Prostate gland (tissue), 2 donors: ENCODE data around the gene NAGA. TPM values are rescaled to one million over a fixed set of nuclear protein-coding genes. Genes with fewer than 3 reads are reported as not detected.
A peak's percentile ranks its signal among the peaks of the same experiment; 100 is the strongest.

Experiments
- DNase-seq: peaks from one replicate; pipeline ENCODE4 v3.0.0-alpha.2; 2019; ENCODE audit warnings: low spot score
- H3K27ac ChIP-seq, 2 donors: fragments of 200-600 bp; sonication (generic); 2 replicates each; pipeline ENCODE4 v1.5.1; 2017 to 2019
- H3K27me3 ChIP-seq: fragments of 200-600 bp; sonication (generic); replicated peaks from 2 replicates; pipeline ENCODE4 v1.5.1; 2019; ENCODE audit not compliant: insufficient read depth
- H3K36me3 ChIP-seq, 2 donors: fragments of 200-600 bp; sonication (generic); 1 replicate in 1 of 2; 2 replicates in 1 of 2; pipeline versions ENCODE4 v1.5.1 to v1.8.1; 2017 to 2019
- H3K4me1 ChIP-seq: fragments of 200-600 bp; sonication (generic); replicated peaks from 2 replicates; pipeline ENCODE4 v1.5.1; 2019
- H3K4me3 ChIP-seq, 2 donors: fragments of 200-600 bp; sonication (generic); 2 replicates each; pipeline ENCODE4 v1.5.1; 2017 to 2019
- H3K9me3 ChIP-seq: fragments of 200-600 bp; sonication (generic); 2 replicates; pipeline ENCODE4 v1.5.1; 2017
- CTCF ChIP-seq, 4 experiments: fragments of 200-600 bp in 2 of 4; fragments of 450-650 bp in 2 of 4; sonication (generic) in 2 of 4; IDR thresholded peaks; 1 replicate in 3 of 4; 2 replicates in 1 of 4; pipeline ENCODE4 v1.5.1; 2016 to 2019; ENCODE audit warnings: antibody characterized with exemption in 4 of 4, mild to moderate bottlenecking in 2 of 4, moderate library complexity in 2 of 4
- POLR2A ChIP-seq: fragments of 450-650 bp; IDR thresholded peaks from one replicate; pipeline ENCODE4 v1.6.1; 2016; ENCODE audit warnings: antibody characterized with exemption, mild to moderate bottlenecking
- POLR2AphosphoS5 ChIP-seq: sonication (generic); formaldehyde crosslinking; IDR thresholded peaks from one replicate; pipeline ENCODE4 v1.6.1; 2017; ENCODE audit warnings: antibody characterized with exemption
- WGBS: methylation state at CpG from one replicate; pipeline ENCODE4 v1.1.5; 2018; 5-methylcytosine and 5-hydroxymethylcytosine counted together
- intact Hi-C: fragments of 100-400 bp; cut with DNase I; formaldehyde crosslinking; loops from one replicate; pipeline ENCODE4 v1.14.2; 2022
- total RNA-seq, 2 donors: library from RNA; depleted of rRNA; stranded (reverse); fragments of >200 nt; gene quantifications; one replicate each; pipeline ENCODE4 v1.1.0, GENCODE V29; 2016

Gene NAGA
- total RNA-seq, 2 donors from 2014 or later = 41.5 to 47.1 TPM

- DNase-seq = no peak
- H3K27ac ChIP-seq = peak overlapping the region in 1 of 2 donors; percentile 99
- no peaks in the 10 kb centered on the region for H3K27me3 ChIP-seq
- no peaks in the 10 kb centered on the region for H3K36me3 ChIP-seq
- TF ChIP-seq POLR2A (no peak), POLR2AphosphoS5 (no peak), CTCF (IDR thresholded peaks at IDR 0.05) (no peak)
- no peak overlapping the region for H3K4me3 ChIP-seq
- H3K9me3 ChIP-seq = no peaks in the 10 kb centered on the region
- intact Hi-C loops = no loop called here
- WGBS = 86% methylated on average over 20 of the region's 20 CpGs
- peaks cover 13% of the 10 kb centered on the region for H3K4me1 ChIP-seq
These were observed 6.3 kb upstream of the NAGA start for GRCh38 chr22:42076764-42077485.

- intact Hi-C loops = no loop called here
- Histone ChIP-seq H3K9me3 (no peaks in the 10 kb centered on the region), H3K4me1 (peaks cover 16% of the 10 kb centered on the region), H3K36me3 (no peaks in the 10 kb centered on the region), H3K27ac (peak overlapping the region; percentile 84 to 88), H3K4me3 (peak overlapping the region; percentile 62 to 63), H3K27me3 (no peaks in the 10 kb centered on the region)
- no peak for DNase-seq
- 63% methylated on average over 9 of the region's 9 CpGs for whole genome bisulfite sequencing
- no peak for TF ChIP-seq POLR2A
These were observed 4.4 kb upstream of the NAGA start for GRCh38 chr22:42074846-42075676.

- no peaks in the 10 kb centered on the region for H3K36me3 ChIP-seq
- H3K27me3 ChIP-seq = no peaks in the 10 kb centered on the region
- H3K27ac ChIP-seq = peak within 1 kb of the TSS; percentile 84 to 88
- peak within 1 kb of the TSS; percentile 62 to 63 for H3K4me3 ChIP-seq
- no peaks in the 10 kb centered on the region for H3K9me3 ChIP-seq
- peaks cover 16% of the 10 kb centered on the region for H3K4me1 ChIP-seq
- TF ChIP-seq POLR2A (no peak), CTCF (IDR thresholded peaks at IDR 0.05) (peak in 3 of 4 experiments; percentile 19 to 47 (median 46)), POLR2AphosphoS5 (no peak)
- under 1% methylated on average over 36 of the region's 55 CpGs for WGBS
- no peak for DNase-seq
- intact Hi-C loops = no loop called here
These were observed 3.7 kb upstream of the NAGA start, which contains the start of gene PHETA2 for GRCh38 chr22:42074132-42074811. TSS of gene PHETA2 (plus strand) at chr22:42074248. CDS start at chr22:42077294, 3,046 bp downstream.

GRCh38 chr22:42073621-42074041 is 3.0 kb upstream of the NAGA start:
- Histone ChIP-seq H3K27me3 (no peaks in the 10 kb centered on the region), H3K4me1 (peaks cover 12% of the 10 kb centered on the region), H3K4me3 (peak overlapping the region; percentile 62 to 63), H3K27ac (peak overlapping the region; percentile 84 to 88), H3K9me3 (no peaks in the 10 kb centered on the region), H3K36me3 (no peaks in the 10 kb centered on the region)
- no peak for DNase-seq
- intact Hi-C loops = no loop called here
- 81% methylated on average over 14 of the region's 14 CpGs for WGBS
- TF ChIP-seq CTCF (IDR thresholded peaks at IDR 0.05) = no peak
- no peak for TF ChIP-seq POLR2AphosphoS5
- no peak for TF ChIP-seq POLR2A
